HUES6 (cell line): ENCODE data around the gene ARID4B.

Source experiments
- H3K27ac ChIP-seq: 2 replicates; pipeline ENCODE4 v1.7.0; 2013; ENCODE audit warnings: low read depth, mild to moderate bottlenecking, low read length, inconsistent platforms
- H3K27me3 ChIP-seq: 2 replicates; pipeline ENCODE4 v1.6.1; 2013; ENCODE audit warnings: low read length; ENCODE audit not compliant: control insufficient read depth, insufficient read depth
- H3K36me3 ChIP-seq: 2 replicates; pipeline ENCODE4 v1.6.1; 2013; ENCODE audit warnings: low read length; ENCODE audit not compliant: control insufficient read depth, insufficient read depth
- H3K4me1 ChIP-seq: 2 replicates; pipeline ENCODE4 v1.6.1; 2013; ENCODE audit warnings: low read length; ENCODE audit not compliant: control insufficient read depth, insufficient read depth
- H3K4me3 ChIP-seq: 2 replicates; pipeline ENCODE4 v1.5.1; 2013; ENCODE audit warnings: low read depth, low read length
- H3K9ac ChIP-seq: one replicate; pipeline ENCODE4 v1.6.1; 2013; ENCODE audit warnings: mild to moderate bottlenecking, low read length
- H3K9me3 ChIP-seq: 2 replicates; pipeline ENCODE4 v1.6.1; 2013; ENCODE audit warnings: low read depth, low read length; ENCODE audit not compliant: control insufficient read depth, insufficient read depth

The ARID4B gene

GRCh38 chr1:235124665-235125064 is 203.3 kb downstream of the ARID4B start:
- Histone ChIP-seq H3K4me3 (no peak overlapping the region), H3K4me1 (peaks cover 8% of the 10 kb centered on the region; the same call in 1 of the 2 replicates), H3K9me3 (no peaks in the 10 kb centered on the region), H3K27me3 (no peaks in the 10 kb centered on the region), H3K9ac (no peak overlapping the region), H3K36me3 (peaks cover 72% of the 10 kb centered on the region), H3K27ac (no peak overlapping the region)

GRCh38 chr1:235124111-235124510 is 203.9 kb downstream of the ARID4B start:
- Histone ChIP-seq H3K9ac (no peak overlapping the region), H3K27ac (no peak overlapping the region)

GRCh38 chr1:235122348-235122747 is 205.6 kb downstream of the ARID4B start:
- Histone ChIP-seq H3K4me3 (no peak overlapping the region), H3K9me3 (no peaks in the 10 kb centered on the region), H3K9ac (no peak overlapping the region), H3K4me1 (0 out of 2 replicates have a peak, but pooled peaks cover 3% of the 10 kb centered on the region), H3K27me3 (no peaks in the 10 kb centered on the region), H3K27ac (no peak overlapping the region), H3K36me3 (peaks cover 89% of the 10 kb centered on the region)

More at GRCh38 chr1:235124111-235124510, 203.9 kb downstream of the ARID4B start:
- Histone ChIP-seq H3K36me3 (peaks cover 77% of the 10 kb centered on the region), H3K4me1 (peaks cover 5% of the 10 kb centered on the region; the same call in 1 of the 2 replicates), H3K27me3 (no peaks in the 10 kb centered on the region), H3K4me3 (no peak overlapping the region), H3K9me3 (no peaks in the 10 kb centered on the region)
